ENCODE measurements around the gene ALKBH8. TPM values are rescaled to one million over a fixed set of nuclear protein-coding genes. Genes with fewer than 3 reads are reported as not detected.

The ALKBH8 gene
- total and polyA plus RNA-seq, 11 donors: 2.9 to 8.6 (median 6.2) TPM

- intact Hi-C loops (cut with DNase I): no loop called here
- DNase-seq: no peak
- ATAC-seq: no peak
- H3K27ac ChIP-seq: no peak overlapping the region
- no peaks in the 10 kb centered on the region for H3K36me3 ChIP-seq
- no peaks in the 10 kb centered on the region for H3K4me1 ChIP-seq
- H3K9me3 ChIP-seq: no peaks in the 10 kb centered on the region
- no peak for TF ChIP-seq CTCF (IDR thresholded peaks at IDR 0.05)
- no peak for TF ChIP-seq POLR2A (IDR thresholded peaks at IDR 0.05)
- no peak overlapping the region for H3K4me3 ChIP-seq
- H3K27me3 ChIP-seq: peaks cover 0 to 14% (median 0%) of the 10 kb centered on the region in 9 donors
Observed at GRCh38 chr11:107478922-107479321, 86.6 kb downstream of the ALKBH8 start.

GRCh38 chr11:107477820-107478219, 87.7 kb downstream of the ALKBH8 start:
- no peak for ATAC-seq
- 70 to 94% (median 83%) methylated on average over 3 of the region's 3 CpGs for WGBS, 4 donors

GRCh38 chr11:107473792-107474191, 91.7 kb downstream of the ALKBH8 start:
- WGBS, 4 donors: 66 to 76% (median 68%) methylated on average over 3 of the region's 3 CpGs
- H3K27me3 ChIP-seq: peaks cover 0 to 19% (median 0%) of the 10 kb centered on the region in 9 donors

More at GRCh38 chr11:107477820-107478219, 87.7 kb downstream of the ALKBH8 start:
- TF ChIP-seq POLR2A (IDR thresholded peaks at IDR 0.05) (no peak), CTCF (IDR thresholded peaks at IDR 0.05) (no peak)
- H3K9me3 ChIP-seq: no peaks in the 10 kb centered on the region
- peaks cover 0 to 14% (median 0%) of the 10 kb centered on the region in 9 donors for H3K27me3 ChIP-seq
- no peaks in the 10 kb centered on the region for H3K4me1 ChIP-seq
- no peak overlapping the region for H3K27ac ChIP-seq
- intact Hi-C loops (cut with DNase I): no loop called here
- H3K4me3 ChIP-seq: no peak overlapping the region
- no peak for DNase-seq
- H3K36me3 ChIP-seq: no peaks in the 10 kb centered on the region

GRCh38 chr11:107472966-107473365, 92.6 kb downstream of the ALKBH8 start:
- intact Hi-C loops (cut with DNase I): no loop called here
- H3K27ac ChIP-seq: no peak overlapping the region
- ATAC-seq (no peak), DNase-seq (no peak)
- no peaks in the 10 kb centered on the region for H3K36me3 ChIP-seq
- H3K27me3 ChIP-seq: peaks cover 0 to 19% (median 0%) of the 10 kb centered on the region in 9 donors
- no peaks in the 10 kb centered on the region for H3K9me3 ChIP-seq
- no peaks in the 10 kb centered on the region for H3K4me1 ChIP-seq
- 32 to 50% (median 37%) methylated on average over 1 of the region's 1 CpG for WGBS, 4 donors
- no peak overlapping the region for H3K4me3 ChIP-seq
- no peak for TF ChIP-seq CTCF (IDR thresholded peaks at IDR 0.05)
- no peak for TF ChIP-seq POLR2A (IDR thresholded peaks at IDR 0.05)

More at GRCh38 chr11:107473792-107474191, 91.7 kb downstream of the ALKBH8 start:
- intact Hi-C loops (cut with DNase I): no loop called here
- Histone ChIP-seq H3K27ac (no peak overlapping the region), H3K9me3 (no peaks in the 10 kb centered on the region), H3K4me3 (no peak overlapping the region), H3K4me1 (no peaks in the 10 kb centered on the region), H3K36me3 (no peaks in the 10 kb centered on the region)
- no peak for ATAC-seq
- TF ChIP-seq CTCF (IDR thresholded peaks at IDR 0.05) (no peak), POLR2A (IDR thresholded peaks at IDR 0.05) (no peak)
- DNase-seq: no peak

Data from heart left ventricle (tissue), 16 donors.